Stomach (tissue), 4 donors: Measurements from ENCODE around the gene MAEL.

ENCODE experiments used
- POLR2A ChIP-seq, 4 donors: fragments of 450-650 bp; IDR thresholded peaks; one replicate each; pipeline ENCODE4 v1.6.1; 2016; ENCODE audit warnings: antibody characterized with exemption in 4 of 4, control low read depth in 2 of 4, mild to moderate bottlenecking in 1 of 4, moderate library complexity in 1 of 4
- POLR2AphosphoS5 ChIP-seq, 3 donors: sonication (generic); formaldehyde crosslinking; IDR thresholded peaks; one replicate each; pipeline ENCODE4 v1.6.1; 2016; ENCODE audit warnings: antibody characterized with exemption in 3 of 3
- TF ChIP-seq, protein P1 (sequence below), 7 experiments: fragments of 450-650 bp in 4 of 7; fragments of 200-600 bp in 3 of 7; sonication (generic) in 3 of 7; IDR thresholded peaks; one replicate each; pipeline ENCODE4 v1.5.1; 2016 to 2019; ENCODE audit warnings: antibody characterized with exemption in 7 of 7, control low read depth in 2 of 7, mild to moderate bottlenecking in 1 of 7

DNA sequence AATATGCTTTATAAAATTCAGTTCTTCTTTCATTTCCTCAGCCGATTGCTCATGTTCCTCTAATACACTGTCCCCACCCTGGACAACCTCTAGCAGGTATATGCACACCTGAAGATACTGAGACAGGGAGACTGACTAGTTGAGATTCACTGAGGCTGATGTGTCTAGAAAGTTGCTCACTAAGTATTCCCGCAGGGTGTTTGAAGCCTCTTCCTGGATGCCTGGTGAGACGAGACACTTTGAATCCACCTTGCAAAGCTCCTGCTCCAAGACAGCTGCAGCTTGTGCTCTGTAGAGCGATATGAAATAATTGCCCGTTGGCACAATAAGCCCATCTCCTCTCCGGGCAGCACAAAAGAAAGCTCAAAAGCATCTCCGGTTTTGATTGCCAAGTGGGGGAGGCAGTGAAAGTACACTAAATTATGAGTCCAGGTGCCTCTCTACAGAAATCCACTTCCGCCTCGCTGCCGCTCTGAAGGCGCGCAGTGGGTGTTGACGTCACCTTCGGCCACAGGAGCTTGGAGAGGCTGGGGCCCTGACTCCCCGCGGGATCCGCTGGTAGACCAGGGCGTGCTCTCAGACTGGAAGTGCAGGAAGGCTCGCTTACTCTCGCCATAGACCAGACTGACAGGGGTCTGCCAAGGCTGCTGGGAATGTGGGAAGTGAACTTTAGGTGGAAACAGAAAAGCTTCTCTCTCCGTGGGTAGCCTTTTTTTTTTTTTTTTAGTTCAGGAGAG lies 54.8 kb downstream of the MAEL start:
- TF ChIP-seq, protein P1, sequence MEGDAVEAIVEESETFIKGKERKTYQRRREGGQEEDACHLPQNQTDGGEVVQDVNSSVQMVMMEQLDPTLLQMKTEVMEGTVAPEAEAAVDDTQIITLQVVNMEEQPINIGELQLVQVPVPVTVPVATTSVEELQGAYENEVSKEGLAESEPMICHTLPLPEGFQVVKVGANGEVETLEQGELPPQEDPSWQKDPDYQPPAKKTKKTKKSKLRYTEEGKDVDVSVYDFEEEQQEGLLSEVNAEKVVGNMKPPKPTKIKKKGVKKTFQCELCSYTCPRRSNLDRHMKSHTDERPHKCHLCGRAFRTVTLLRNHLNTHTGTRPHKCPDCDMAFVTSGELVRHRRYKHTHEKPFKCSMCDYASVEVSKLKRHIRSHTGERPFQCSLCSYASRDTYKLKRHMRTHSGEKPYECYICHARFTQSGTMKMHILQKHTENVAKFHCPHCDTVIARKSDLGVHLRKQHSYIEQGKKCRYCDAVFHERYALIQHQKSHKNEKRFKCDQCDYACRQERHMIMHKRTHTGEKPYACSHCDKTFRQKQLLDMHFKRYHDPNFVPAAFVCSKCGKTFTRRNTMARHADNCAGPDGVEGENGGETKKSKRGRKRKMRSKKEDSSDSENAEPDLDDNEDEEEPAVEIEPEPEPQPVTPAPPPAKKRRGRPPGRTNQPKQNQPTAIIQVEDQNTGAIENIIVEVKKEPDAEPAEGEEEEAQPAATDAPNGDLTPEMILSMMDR (IDR thresholded peaks at IDR 0.05) = no peak
- TF ChIP-seq POLR2AphosphoS5 (IDR thresholded peaks at IDR 0.05) (peak in 2 of 3 donors; percentile 4 to 15), POLR2A (IDR thresholded peaks at IDR 0.05) (no peak)
